ENCODE results near the gene ETNK2. TPM values are rescaled to one million over a fixed set of nuclear protein-coding genes. Genes with fewer than 3 reads are reported as not detected.
A peak's percentile ranks its signal among the peaks of the same experiment; 100 is the strongest.

ETNK2 gene
- total RNA-seq, 1 experiment from 2014 or later = 9.4 TPM

DNA sequence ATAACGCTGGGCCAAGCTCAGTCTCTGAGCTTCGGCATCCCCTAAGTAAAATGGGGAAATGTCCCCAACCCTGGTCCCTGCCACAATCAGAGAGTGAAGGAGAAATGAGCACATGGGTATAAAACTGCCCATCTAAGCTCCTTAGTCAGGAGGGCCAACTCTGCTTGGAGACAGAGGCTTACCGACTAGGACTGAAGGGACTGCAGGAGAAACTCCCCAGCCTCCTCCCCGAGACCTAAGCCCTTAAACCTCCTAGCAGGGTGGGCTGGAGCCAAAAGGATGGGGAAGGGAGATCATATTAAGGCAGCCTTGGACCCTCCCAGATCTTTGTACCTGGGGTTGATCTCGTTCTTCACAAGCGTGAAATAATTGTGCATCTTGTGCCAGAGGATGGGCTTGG is 5.5 kb downstream of the ETNK2 start:
- Histone ChIP-seq H3K36me3 (no peaks in the 10 kb centered on the region), H3K9me3 (replicated peaks) (no peaks in the 10 kb centered on the region), H3K27ac (no peak overlapping the region), H3K4me1 (no peaks in the 10 kb centered on the region), H3K4me3 (no peak overlapping the region), H3K27me3 (no peaks in the 10 kb centered on the region)
- no peak for DNase-seq

DNA sequence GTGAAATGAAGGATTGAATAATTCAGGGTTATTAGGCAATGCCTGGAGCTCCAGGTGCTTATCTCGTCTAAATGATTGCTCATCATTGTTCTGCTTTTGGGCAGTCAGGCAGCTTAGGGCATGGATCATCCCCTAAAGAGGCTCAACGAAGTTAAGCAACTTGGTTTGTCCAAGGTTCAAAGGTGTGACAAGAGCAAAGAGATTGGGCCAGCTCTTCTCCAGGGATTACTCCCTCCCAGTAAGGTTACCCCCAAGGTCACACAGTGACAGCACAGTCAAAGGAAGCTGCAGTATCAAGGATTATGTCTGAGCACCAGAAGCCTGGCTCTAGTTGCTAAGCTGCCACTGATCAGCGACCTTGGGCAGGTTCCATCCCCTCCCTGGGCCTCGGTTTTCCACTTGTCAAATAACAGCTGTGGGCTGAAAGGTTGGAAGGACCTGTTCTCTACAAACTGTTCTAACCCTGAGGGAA is 6.8 kb downstream of the ETNK2 start:
- no peak for DNase-seq
- Histone ChIP-seq H3K27ac (no peak overlapping the region), H3K4me3 (no peak overlapping the region), H3K36me3 (no peaks in the 10 kb centered on the region), H3K27me3 (no peaks in the 10 kb centered on the region), H3K4me1 (no peaks in the 10 kb centered on the region), H3K9me3 (replicated peaks) (no peaks in the 10 kb centered on the region)

DNA sequence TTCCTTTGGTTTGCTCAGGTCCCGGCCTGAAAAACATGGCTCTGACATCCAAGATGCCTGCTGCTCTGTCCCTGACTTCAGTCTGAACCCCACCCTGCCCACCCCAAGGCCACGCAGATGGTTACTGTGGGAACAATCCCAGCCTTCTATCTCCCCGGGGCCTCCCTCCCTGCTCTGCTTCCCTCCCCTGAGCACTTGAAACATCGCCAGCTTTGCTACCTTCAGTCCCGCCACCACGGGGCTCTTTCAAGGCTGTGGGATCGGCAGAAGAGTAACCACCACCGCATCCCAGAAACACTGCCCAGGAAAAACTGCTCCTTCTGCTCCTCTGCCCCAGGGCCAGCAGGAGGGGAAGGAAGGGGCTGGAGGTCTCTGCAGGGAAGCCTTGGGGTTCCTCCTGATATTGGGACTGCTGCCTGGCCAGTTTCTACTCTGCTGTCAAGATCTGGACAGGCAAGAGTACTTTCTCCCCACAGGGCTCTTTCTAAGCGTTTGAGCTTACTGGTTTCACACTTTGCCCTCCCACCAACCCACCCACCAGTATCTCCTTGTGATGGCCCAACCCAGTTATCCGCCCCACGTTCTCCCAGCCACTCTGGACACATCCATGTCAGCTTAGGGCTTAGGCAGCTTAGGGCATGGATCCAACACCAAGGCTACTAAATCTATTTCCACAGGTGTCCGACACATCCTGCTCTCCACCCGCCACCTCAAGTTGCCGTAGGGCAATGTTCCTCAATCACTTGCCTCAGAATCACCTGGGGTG is 8.4 kb downstream of the ETNK2 start:
- no peak overlapping the region for H3K27ac ChIP-seq
- no peaks in the 10 kb centered on the region for H3K36me3 ChIP-seq
- no peaks in the 10 kb centered on the region for H3K9me3 ChIP-seq (replicated peaks)
- DNase-seq = no peak
- H3K4me1 ChIP-seq = no peaks in the 10 kb centered on the region
- H3K4me3 ChIP-seq = no peak overlapping the region
- H3K27me3 ChIP-seq = no peaks in the 10 kb centered on the region

GRCh38 chr1:204142032-204142974 is 9.5 kb downstream of the ETNK2 start:
- Histone ChIP-seq H3K27me3 (no peaks in the 10 kb centered on the region), H3K4me3 (no peak overlapping the region), H3K9me3 (replicated peaks) (no peaks in the 10 kb centered on the region), H3K27ac (no peak overlapping the region), H3K36me3 (no peaks in the 10 kb centered on the region), H3K4me1 (no peaks in the 10 kb centered on the region)
- DNase-seq = no peak

DNA sequence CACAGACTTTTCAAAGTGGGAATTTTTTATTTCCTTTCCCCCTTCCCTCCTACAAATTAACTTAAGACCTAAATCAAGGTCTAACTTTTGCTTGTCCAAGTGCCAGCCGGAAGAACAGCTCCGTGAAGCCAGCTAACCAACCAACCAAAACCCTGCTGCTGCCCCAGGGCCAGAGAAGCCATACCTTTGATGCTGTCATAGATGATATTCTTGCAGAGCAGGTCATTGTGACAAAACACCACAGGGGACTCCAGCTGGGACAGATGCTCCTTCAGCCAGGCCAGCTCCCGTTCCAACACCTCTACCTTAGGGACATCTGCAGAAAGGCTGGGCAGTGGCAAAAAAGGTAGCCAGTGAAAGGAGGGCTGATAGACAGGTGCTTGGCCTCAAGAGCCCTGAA is 10.7 kb downstream of the ETNK2 start:
- H3K4me3 ChIP-seq = no peak overlapping the region
- no peak overlapping the region for H3K27ac ChIP-seq
- no peaks in the 10 kb centered on the region for H3K27me3 ChIP-seq
- no peaks in the 10 kb centered on the region for H3K9me3 ChIP-seq (replicated peaks)
- H3K36me3 ChIP-seq = no peaks in the 10 kb centered on the region
- no peak for DNase-seq
- H3K4me1 ChIP-seq = no peaks in the 10 kb centered on the region

DNA sequence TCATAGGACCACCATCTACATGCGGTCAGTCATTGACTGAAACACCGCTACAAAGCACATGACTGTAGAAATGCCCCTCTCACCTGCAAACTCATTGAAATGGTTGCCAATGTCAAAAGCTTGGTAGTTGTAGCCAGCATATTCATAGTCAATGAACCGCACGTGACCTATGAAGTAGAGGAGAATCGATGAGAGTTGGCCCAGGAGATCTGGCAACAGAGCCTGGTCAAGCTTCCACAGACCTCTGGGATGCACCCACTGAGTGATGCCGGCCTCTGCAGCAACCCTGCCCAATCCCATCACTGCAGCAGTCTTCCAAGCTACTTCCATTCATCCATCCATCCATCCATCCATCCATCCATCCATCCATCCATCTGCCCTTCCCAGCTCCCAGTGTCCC is 11.9 kb downstream of the ETNK2 start:
- H3K4me3 ChIP-seq = no peak overlapping the region
- no peak for DNase-seq
- H3K9me3 ChIP-seq (replicated peaks) = no peaks in the 10 kb centered on the region
- no peaks in the 10 kb centered on the region for H3K27me3 ChIP-seq
- H3K27ac ChIP-seq = no peak overlapping the region
- no peaks in the 10 kb centered on the region for H3K36me3 ChIP-seq
- no peaks in the 10 kb centered on the region for H3K4me1 ChIP-seq

DNA sequence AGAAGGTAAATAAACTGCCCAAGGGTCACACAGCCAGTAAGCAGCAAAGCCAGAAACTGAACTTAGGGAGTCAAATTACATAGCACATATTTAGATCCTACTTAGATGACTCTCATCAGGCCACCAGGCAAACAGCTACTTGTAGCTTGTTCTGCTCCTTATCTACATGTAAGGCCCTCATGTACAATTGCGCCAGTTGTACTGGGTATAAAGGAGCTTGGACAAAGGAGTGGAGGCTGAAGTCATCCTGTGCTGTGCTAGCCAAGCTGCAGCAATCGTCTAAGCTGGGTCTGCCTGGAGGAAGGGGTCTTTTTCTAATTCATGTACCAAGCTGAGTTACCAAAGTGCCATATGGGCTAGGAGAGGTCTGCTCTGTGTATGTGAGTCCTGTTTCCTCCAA is 12.8 kb downstream of the ETNK2 start:
- no peak for DNase-seq
- H3K27ac ChIP-seq = no peak overlapping the region

DNA sequence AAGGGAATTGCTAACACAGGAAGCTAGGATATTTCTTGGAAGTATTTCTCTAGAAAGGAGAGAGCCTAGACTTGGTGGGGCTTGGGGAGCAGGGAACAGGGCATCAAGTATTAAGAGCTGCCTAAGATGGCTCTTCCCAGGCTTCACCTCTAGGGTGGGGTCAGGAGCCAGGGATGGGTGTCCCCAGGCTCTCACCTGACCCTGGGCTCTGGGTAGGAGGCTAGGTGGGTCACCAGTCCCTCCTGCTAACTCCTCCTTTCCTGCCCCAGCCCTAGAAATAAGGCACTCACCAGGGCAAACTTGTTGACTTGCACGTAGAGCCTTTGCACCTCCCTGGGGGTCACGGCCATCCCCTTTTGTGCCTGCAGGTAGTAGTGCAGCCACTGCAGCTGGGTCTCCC is 15.0 kb downstream of the ETNK2 start:
- no peak overlapping the region for H3K4me3 ChIP-seq
- no peak overlapping the region for H3K27ac ChIP-seq
- H3K4me1 ChIP-seq = no peaks in the 10 kb centered on the region
- DNase-seq = no peak
- H3K27me3 ChIP-seq = no peaks in the 10 kb centered on the region
- no peaks in the 10 kb centered on the region for H3K9me3 ChIP-seq (replicated peaks)
- H3K36me3 ChIP-seq = no peaks in the 10 kb centered on the region

More for the DNA sequence above, 12.8 kb downstream of the ETNK2 start:
- H3K9me3 ChIP-seq (replicated peaks) = no peaks in the 10 kb centered on the region
- H3K4me3 ChIP-seq = no peak overlapping the region
- H3K36me3 ChIP-seq = no peaks in the 10 kb centered on the region
- no peaks in the 10 kb centered on the region for H3K4me1 ChIP-seq
- no peaks in the 10 kb centered on the region for H3K27me3 ChIP-seq

- Histone ChIP-seq H3K4me3 (no peak overlapping the region), H3K27ac (no peak overlapping the region), H3K4me1 (peaks cover 6% of the 10 kb centered on the region; the same call in 1 of the 2 replicates), H3K9me3 (replicated peaks) (no peaks in the 10 kb centered on the region), H3K36me3 (no peaks in the 10 kb centered on the region), H3K27me3 (no peaks in the 10 kb centered on the region)
- DNase-seq = no peak
Observed at GRCh38 chr1:204134103-204134502, 17.7 kb downstream of the ETNK2 start.

DNA sequence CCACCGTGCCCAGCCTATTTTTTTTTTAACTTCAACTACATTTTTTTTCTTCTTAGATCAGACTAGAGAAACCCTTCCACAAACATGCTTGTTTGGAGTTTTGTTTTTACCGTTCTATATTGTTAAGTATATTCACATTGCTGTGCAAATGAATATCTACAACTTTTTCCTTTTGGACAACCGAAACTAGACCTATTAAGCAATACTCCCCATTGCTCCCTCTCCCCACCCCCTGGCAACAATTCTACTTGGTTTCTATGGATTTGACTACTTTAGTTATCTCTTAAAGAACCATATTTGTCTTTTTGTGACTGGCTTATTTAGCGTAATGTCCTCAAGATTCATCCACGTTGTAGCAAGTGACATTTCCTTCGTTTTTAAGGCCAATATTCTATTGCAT is 19.1 kb downstream of the ETNK2 start:
- no peaks in the 10 kb centered on the region for H3K27me3 ChIP-seq
- DNase-seq = no peak
- H3K4me3 ChIP-seq = no peak overlapping the region
- no peak overlapping the region for H3K27ac ChIP-seq
- no peaks in the 10 kb centered on the region for H3K36me3 ChIP-seq
- peaks cover 10% of the 10 kb centered on the region for H3K4me1 ChIP-seq
- H3K9me3 ChIP-seq (replicated peaks) = no peaks in the 10 kb centered on the region

DNA sequence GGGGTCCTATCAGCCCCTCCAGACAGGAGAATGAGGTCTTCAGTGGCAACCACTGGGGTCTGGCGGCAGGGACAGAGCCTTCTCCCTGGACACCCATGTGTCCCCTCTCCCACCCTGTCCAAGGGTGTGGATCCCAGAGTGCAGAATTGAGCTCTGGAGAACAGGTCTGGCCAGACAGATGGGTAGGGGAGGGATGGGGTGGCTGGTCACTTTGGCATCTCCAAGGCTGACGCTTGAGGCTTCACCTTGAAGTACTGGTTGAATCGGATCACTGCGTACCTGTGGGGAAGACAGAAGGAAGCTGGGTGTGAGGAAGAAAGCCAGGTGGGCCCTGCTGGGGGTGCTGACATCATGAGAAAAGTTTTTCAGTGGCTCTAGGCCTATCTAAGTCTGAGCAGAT is 19.9 kb downstream of the ETNK2 start:
- no peaks in the 10 kb centered on the region for H3K36me3 ChIP-seq
- DNase-seq = no peak
- no peaks in the 10 kb centered on the region for H3K27me3 ChIP-seq
- H3K27ac ChIP-seq = no peak overlapping the region
- no peak overlapping the region for H3K4me3 ChIP-seq
- peaks cover 10% of the 10 kb centered on the region for H3K4me1 ChIP-seq
- H3K9me3 ChIP-seq (replicated peaks) = no peaks in the 10 kb centered on the region

DNA sequence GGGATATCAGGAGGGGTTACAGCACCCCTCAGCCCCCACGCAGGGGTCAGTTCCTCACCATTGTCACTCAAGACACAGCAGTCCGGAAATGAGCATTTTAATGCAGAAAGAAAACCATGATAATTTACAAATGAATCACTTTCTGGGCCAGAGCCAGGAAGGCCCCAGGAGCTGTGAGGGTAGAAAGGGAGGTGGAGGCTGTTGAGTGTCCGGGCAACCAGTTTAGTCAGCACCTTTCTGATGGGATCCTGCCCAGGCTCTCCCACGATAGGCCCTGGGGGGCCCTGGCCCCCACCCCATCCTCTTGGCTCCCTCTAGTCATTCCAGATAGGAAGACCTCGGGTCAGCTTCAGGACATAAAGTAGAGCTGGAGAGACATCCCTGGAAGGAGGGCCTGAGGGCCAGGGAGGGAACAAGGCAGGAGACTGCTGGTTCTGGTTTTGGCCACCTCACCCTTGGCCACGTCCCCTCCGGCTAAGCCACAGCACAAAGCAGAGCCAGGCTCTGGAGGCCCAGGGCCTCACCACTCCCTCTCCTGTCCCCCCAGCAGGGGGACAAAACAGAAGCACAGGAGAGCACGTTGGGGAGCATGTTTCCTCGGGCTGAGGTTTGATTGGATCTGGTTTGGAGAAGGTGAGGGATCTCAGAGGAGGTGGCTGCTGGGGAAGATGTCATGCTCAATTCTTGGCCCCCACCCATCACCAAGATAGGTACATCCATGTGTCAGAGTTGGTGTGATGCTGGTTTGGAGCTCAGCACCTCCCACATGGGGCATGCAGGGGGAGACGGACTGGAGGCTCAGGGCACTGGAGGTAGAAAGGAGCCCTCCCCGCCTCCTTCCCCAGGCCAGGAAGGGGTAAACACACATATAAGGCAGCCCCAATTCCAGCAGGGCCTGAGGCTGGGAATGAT is 20.6 kb downstream of the ETNK2 start:
- H3K36me3 ChIP-seq = no peaks in the 10 kb centered on the region
- H3K4me3 ChIP-seq = no peak overlapping the region
- H3K4me1 ChIP-seq = peaks cover 10% of the 10 kb centered on the region
- peak in 1 of 2 experiments; percentile 24 for DNase-seq
- no peaks in the 10 kb centered on the region for H3K9me3 ChIP-seq (replicated peaks)
- no peak overlapping the region for H3K27ac ChIP-seq
- no peaks in the 10 kb centered on the region for H3K27me3 ChIP-seq

GRCh38 chr1:204130178-204130577 is 21.7 kb downstream of the ETNK2 start:
- Histone ChIP-seq H3K4me3 (no peak overlapping the region), H3K4me1 (peaks cover 10% of the 10 kb centered on the region), H3K36me3 (no peaks in the 10 kb centered on the region), H3K9me3 (replicated peaks) (no peaks in the 10 kb centered on the region), H3K27me3 (no peaks in the 10 kb centered on the region), H3K27ac (no peak overlapping the region)
- no peak for DNase-seq

Measured in SJCRH30 (cell line).